AG04450 (cell line): ENCODE data around the gene HTT-AS. TPM values are rescaled to one million over a fixed set of nuclear protein-coding genes. Genes with fewer than 3 reads are reported as not detected.

Experiments used
- CTCF ChIA-PET: fragments of 300-600, 350-600 bp; formaldehyde crosslinking; extraction: SDS; loops from one replicate; lab custom pipeline; 2022; ENCODE audit warnings: antibody characterized with exemption, inconsistent platforms; lab: Charles Lee
- POLR2A ChIA-PET: fragments of 350-600 bp; formaldehyde crosslinking; extraction: SDS; loops from one replicate; lab custom pipeline; 2021; ENCODE audit warnings: antibody characterized with exemption, inconsistent platforms; lab: Yijun Ruan, JAX
- DNase-seq: peaks from one replicate; pipeline ENCODE4 v3.0.0-alpha.2; 2011; ENCODE audit warnings: low read depth, low spot score
- H3K27ac ChIP-seq: one replicate; pipeline ENCODE4 v1.5.1; 2012; ENCODE audit warnings: low read depth, low read length, control low read depth
- H3K27me3 ChIP-seq: one replicate; pipeline ENCODE4 v1.6.0; 2012; ENCODE audit warnings: low read length; ENCODE audit not compliant: control insufficient read depth, insufficient read depth
- H3K4me3 ChIP-seq: 2 replicates; pipeline ENCODE4 v1.5.1; 2011; ENCODE audit warnings: mild to moderate bottlenecking, low read depth, low read length, control low read depth
- H3K9me3 ChIP-seq: 2 replicates; pipeline ENCODE4 v1.5.1; 2012; ENCODE audit warnings: low read length; ENCODE audit not compliant: control insufficient read depth, insufficient read depth
- polyA plus RNA-seq: library from polyadenylated mRNA; depleted of rRNA; stranded (reverse); fragments of >200 nt; gene quantifications from 2 replicates; pipeline ENCODE4 v1.2.3, GENCODE V29; 2011; rRNA removed
- small RNA-seq: library from RNA; depleted of rRNA; stranded (forward); fragments of <200 nt; gene quantifications from one replicate; pipeline ENCODE3, GENCODE V24; 2012; ENCODE audit warnings: low read depth; ENCODE audit not compliant: insufficient read length
- TF ChIP-seq, protein P1 (sequence below): IDR thresholded peaks from 2 replicates; pipeline ENCODE4 v1.5.1; 2011; ENCODE audit warnings: low read depth, low read length, control low read depth, inconsistent platforms

HTT-AS gene
- polyA plus RNA-seq, 1 experiment, result not detected

DNA sequence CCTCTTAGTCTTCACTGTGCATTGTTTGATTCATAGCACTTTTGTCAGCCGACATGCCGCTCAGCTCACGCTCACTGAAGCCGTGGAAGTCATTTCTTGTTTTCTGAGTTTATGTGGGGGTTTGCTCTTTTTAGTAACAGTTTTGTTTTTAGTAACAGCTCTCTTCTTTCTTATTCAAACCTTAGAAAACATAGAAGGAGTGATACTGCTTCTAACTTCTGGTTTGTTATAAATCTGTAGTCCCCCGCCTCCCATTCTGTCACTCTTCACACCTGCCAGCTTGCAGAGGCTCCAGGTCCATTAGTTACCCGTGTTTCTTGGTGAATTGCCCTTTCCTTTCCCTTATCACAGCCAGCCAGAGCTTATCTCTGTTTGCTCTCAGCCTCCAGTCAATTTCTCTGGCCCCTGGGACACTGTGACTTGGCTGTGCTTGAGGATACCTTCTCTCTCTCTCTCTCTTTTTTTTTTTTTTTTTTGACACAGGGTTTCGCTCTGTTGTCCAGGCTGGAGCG, 60.4 kb downstream of the HTT-AS start:
- CTCF ChIA-PET, result interaction anchor here (0.6 kb wide), 1 partner anchor 34 kb away, joined by 3 read pairs; no protein-coding TSS in a partner anchor
- TF ChIP-seq, protein P1, sequence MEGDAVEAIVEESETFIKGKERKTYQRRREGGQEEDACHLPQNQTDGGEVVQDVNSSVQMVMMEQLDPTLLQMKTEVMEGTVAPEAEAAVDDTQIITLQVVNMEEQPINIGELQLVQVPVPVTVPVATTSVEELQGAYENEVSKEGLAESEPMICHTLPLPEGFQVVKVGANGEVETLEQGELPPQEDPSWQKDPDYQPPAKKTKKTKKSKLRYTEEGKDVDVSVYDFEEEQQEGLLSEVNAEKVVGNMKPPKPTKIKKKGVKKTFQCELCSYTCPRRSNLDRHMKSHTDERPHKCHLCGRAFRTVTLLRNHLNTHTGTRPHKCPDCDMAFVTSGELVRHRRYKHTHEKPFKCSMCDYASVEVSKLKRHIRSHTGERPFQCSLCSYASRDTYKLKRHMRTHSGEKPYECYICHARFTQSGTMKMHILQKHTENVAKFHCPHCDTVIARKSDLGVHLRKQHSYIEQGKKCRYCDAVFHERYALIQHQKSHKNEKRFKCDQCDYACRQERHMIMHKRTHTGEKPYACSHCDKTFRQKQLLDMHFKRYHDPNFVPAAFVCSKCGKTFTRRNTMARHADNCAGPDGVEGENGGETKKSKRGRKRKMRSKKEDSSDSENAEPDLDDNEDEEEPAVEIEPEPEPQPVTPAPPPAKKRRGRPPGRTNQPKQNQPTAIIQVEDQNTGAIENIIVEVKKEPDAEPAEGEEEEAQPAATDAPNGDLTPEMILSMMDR, result no peak
- POLR2A ChIA-PET, result no interaction called here
- Histone ChIP-seq H3K27ac (no peak overlapping the region), H3K4me3 (no peak overlapping the region), H3K9me3 (no peaks in the 10 kb centered on the region), H3K27me3 (peaks cover 2% of the 10 kb centered on the region)
- DNase-seq, result no peak

Small RNA genes lying within 50 kb of the gene (small RNA-seq; reads per million reads assigned to genes)
- not detected for gene RF02134
- gene RF02135, result not detected
- gene RNU6-204P, result not detected

Other genes starting within 250 kb of the HTT-AS start
- gene ADD1, start 230.7 kb downstream of the HTT-AS start, polyA plus RNA-seq, result 149 and 170 TPM in 2 replicates
- 11.2 and 11.5 TPM in 2 replicates for gene NOP14, start 111.1 kb downstream of the HTT-AS start, polyA plus RNA-seq
- 3.7 TPM in 2 replicates for gene GRK4, start 111.0 kb downstream of the HTT-AS start, polyA plus RNA-seq
- gene HTT, start 143 bp upstream of the HTT-AS start, polyA plus RNA-seq, result 14.5 and 17.2 TPM in 2 replicates
- 0.04 and 0.06 TPM in 2 replicates for gene MSANTD1, start 174.6 kb upstream of the HTT-AS start, polyA plus RNA-seq
- 12.5 and 13.9 TPM in 2 replicates for gene RGS12, start 218.5 kb upstream of the HTT-AS start, polyA plus RNA-seq